PC-3 (cell line): ENCODE data around the gene TWSG1. TPM values are rescaled to one million over a fixed set of nuclear protein-coding genes. Genes with fewer than 3 reads are reported as not detected.

ENCODE experiments used
- ATAC-seq: fragments of 200-7000 bp; cut with Tn5 transposase; 2 replicates; pipeline ENCODE4 v1.9.1; 2020; ENCODE audit warnings: mild to moderate bottlenecking, moderate library complexity
- BruUV-seq: library from RNA; stranded (reverse); fragments of 400-500 nt; replicated peaks from 2 replicates; lab custom pipeline; 2021; lab: Mats Ljungman, UMichigan
- CTCF ChIA-PET: fragments of 300-600 bp; sonication (Branson Sonifier 250); formaldehyde crosslinking; loops from one replicate; lab custom pipeline; 2022; ENCODE audit warnings: antibody characterized with exemption; lab: Charles Lee
- POLR2A ChIA-PET: fragments of 300-600 bp; sonication (Branson Sonifier 250); formaldehyde crosslinking; loops from one replicate; lab custom pipeline; 2022; ENCODE audit warnings: antibody characterized with exemption; ENCODE audit not compliant: unreplicated experiment; lab: Charles Lee
- DNase-seq: peaks from one replicate; pipeline ENCODE4 v3.0.0-alpha.2; 2015
- H2AFZ ChIP-seq: fragments of 300-600 bp; sonication (generic); 2 replicates; pipeline ENCODE4 v1.6.0; 2016; ENCODE audit warnings: antibody characterized with exemption, low read length
- H3F3A ChIP-seq: fragments of 300-600 bp; sonication (generic); one replicate; pipeline ENCODE4 v1.6.0; 2017; ENCODE audit warnings: antibody characterized with exemption, low read length, control low read depth, mild to moderate bottlenecking; ENCODE audit not compliant: unreplicated experiment
- H3K27ac ChIP-seq: fragments of 300-600 bp; sonication (generic); 2 replicates; pipeline ENCODE4 v1.5.1; 2016; ENCODE audit warnings: mild to moderate bottlenecking, low read length
- H3K27me3 ChIP-seq: fragments of 300-600 bp; sonication (generic); 2 replicates; pipeline ENCODE4 v1.6.1; 2016; ENCODE audit warnings: low read length, mixed read lengths
- H3K36me3 ChIP-seq: fragments of 300-600 bp; sonication (generic); 2 replicates; pipeline ENCODE4 v1.6.1; 2016; ENCODE audit warnings: low read depth, mixed run types, low read length, mixed read lengths
- H3K4me1 ChIP-seq: fragments of 300-600 bp; sonication (generic); 2 replicates; pipeline ENCODE4 v1.5.1; 2016; ENCODE audit warnings: low read length; ENCODE audit not compliant: insufficient read depth
- H3K4me2 ChIP-seq: fragments of 300-600 bp; sonication (generic); 2 replicates; pipeline ENCODE4 v1.6.0; 2016; ENCODE audit warnings: low read length
- H3K4me3 ChIP-seq: fragments of 300-600 bp; sonication (generic); 2 replicates; pipeline ENCODE4 v1.5.1; 2016; ENCODE audit warnings: mild to moderate bottlenecking, low read length, mixed read lengths
- H3K79me2 ChIP-seq: fragments of 300-600 bp; sonication (generic); 2 replicates; pipeline ENCODE4 v1.6.1; 2017; ENCODE audit warnings: low read length, mixed read lengths
- H3K9ac ChIP-seq: fragments of 300-600 bp; sonication (generic); 2 replicates; pipeline ENCODE4 v1.6.0; 2016; ENCODE audit warnings: mild to moderate bottlenecking, low read length
- H3K9me2 ChIP-seq: fragments of 300-600 bp; sonication (generic); replicated peaks from 2 replicates; pipeline ENCODE4 v1.6.1; 2016; ENCODE audit warnings: mixed run types, low read length, mixed read lengths
- H3K9me3 ChIP-seq: fragments of 300-600 bp; sonication (generic); 2 replicates; pipeline ENCODE4 v1.6.1; 2016; ENCODE audit warnings: low read length, mixed read lengths
- H4K20me1 ChIP-seq: fragments of 300-600 bp; sonication (generic); 2 replicates; pipeline ENCODE4 v1.6.1; 2016; ENCODE audit warnings: low read length, mixed read lengths
- EZH2 ChIP-seq: fragments of 300-600 bp; sonication (generic); IDR thresholded peaks from one replicate; pipeline ENCODE4 v1.6.1; 2017; ENCODE audit warnings: antibody characterized with exemption, mild to moderate bottlenecking, low read length; ENCODE audit not compliant: unreplicated experiment
- EZH2phosphoT487 ChIP-seq: fragments of 300-600 bp; sonication (generic); IDR thresholded peaks from 2 replicates; pipeline ENCODE4 v1.6.1; 2018; ENCODE audit warnings: mild to moderate bottlenecking, antibody characterized with exemption, low read length, borderline replicate concordance
- intact Hi-C: fragments of 100-400 bp; cut with micrococcal nuclease; formaldehyde crosslinking; loops from 2 replicates; pipeline ENCODE4 v1.9.0; 2023
- total RNA-seq: library from RNA; depleted of rRNA; stranded (reverse); fragments of >200 nt; gene quantifications from 2 replicates; pipeline ENCODE4 v1.2.3, GENCODE V29; 2014
- TF ChIP-seq, protein P1 (sequence below): fragments of 300-600 bp; sonication (generic); conservative IDR thresholded peaks from 2 replicates; pipeline ENCODE4 v1.5.1; 2017; ENCODE audit warnings: antibody characterized with exemption, low read depth, mild to moderate bottlenecking, low read length

Gene TWSG1
- total RNA-seq, 1 experiment from 2014 or later, result 32.8 TPM

DNA sequence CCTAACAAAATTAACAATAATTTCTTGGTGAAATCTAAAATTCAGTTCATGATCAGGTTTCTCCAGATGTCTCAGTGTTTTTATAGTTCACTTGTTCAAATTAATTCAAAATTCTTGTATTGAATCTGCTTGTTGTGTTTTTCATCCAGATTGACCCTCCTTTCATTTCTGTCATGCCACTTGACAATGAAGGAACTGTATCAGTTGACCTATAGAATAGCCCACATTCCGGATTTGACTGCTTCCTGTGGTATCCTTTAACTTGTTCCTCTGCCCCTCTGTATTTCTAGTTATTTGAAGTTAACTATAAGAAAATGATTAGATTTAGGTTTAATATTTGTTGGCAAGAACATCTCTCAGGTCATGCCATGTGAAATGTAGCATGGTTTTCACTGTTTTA is 53.3 kb downstream of the TWSG1 start:
- no peak overlapping the region for H3K4me3 ChIP-seq
- TF ChIP-seq EZH2phosphoT487 (no peak), EZH2 (no peak)
- TF ChIP-seq, protein P1, sequence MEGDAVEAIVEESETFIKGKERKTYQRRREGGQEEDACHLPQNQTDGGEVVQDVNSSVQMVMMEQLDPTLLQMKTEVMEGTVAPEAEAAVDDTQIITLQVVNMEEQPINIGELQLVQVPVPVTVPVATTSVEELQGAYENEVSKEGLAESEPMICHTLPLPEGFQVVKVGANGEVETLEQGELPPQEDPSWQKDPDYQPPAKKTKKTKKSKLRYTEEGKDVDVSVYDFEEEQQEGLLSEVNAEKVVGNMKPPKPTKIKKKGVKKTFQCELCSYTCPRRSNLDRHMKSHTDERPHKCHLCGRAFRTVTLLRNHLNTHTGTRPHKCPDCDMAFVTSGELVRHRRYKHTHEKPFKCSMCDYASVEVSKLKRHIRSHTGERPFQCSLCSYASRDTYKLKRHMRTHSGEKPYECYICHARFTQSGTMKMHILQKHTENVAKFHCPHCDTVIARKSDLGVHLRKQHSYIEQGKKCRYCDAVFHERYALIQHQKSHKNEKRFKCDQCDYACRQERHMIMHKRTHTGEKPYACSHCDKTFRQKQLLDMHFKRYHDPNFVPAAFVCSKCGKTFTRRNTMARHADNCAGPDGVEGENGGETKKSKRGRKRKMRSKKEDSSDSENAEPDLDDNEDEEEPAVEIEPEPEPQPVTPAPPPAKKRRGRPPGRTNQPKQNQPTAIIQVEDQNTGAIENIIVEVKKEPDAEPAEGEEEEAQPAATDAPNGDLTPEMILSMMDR, result no peak
- no peak for DNase-seq
- no peak for ATAC-seq
- H3K27me3 ChIP-seq, result no peaks in the 10 kb centered on the region
- intact Hi-C loops, result no loop called here
- H3K79me2 ChIP-seq, result no peaks in the 10 kb centered on the region
- no peak overlapping the region for H3K9ac ChIP-seq
- peaks cover 10% of the 10 kb centered on the region; the same call in 1 of the 2 replicates for H3K4me1 ChIP-seq
- POLR2A ChIA-PET, result no interaction called here
- H3K9me3 ChIP-seq, result peaks cover 8% of the 10 kb centered on the region; the same call in 1 of the 2 replicates
- CTCF ChIA-PET, result no interaction called here
- no peaks in the 10 kb centered on the region for H4K20me1 ChIP-seq
- H3K9me2 ChIP-seq, result no peaks in the 10 kb centered on the region
- H3K36me3 ChIP-seq, result peaks cover 18% of the 10 kb centered on the region
- no peak overlapping the region for H2AFZ ChIP-seq
- H3K4me2 ChIP-seq, result no peak overlapping the region
- H3F3A ChIP-seq, result no peaks in the 10 kb centered on the region
- no TSS peak for BruUV-seq
- no peak overlapping the region for H3K27ac ChIP-seq

- Histone ChIP-seq H3K4me1 (peaks cover 10% of the 10 kb centered on the region; the same call in 1 of the 2 replicates), H3K4me2 (peak overlapping the region; percentile 37; the same call in 1 of the 2 replicates), H3K4me3 (no peak overlapping the region), H3K27ac (0 out of 2 replicates have a peak overlapping the region, but pooled peaks have one; percentile 4), H3K9ac (no peak overlapping the region), H4K20me1 (no peaks in the 10 kb centered on the region), H3F3A (no peaks in the 10 kb centered on the region), H3K9me2 (no peaks in the 10 kb centered on the region), H3K36me3 (peaks cover 18% of the 10 kb centered on the region), H3K27me3 (no peaks in the 10 kb centered on the region), H2AFZ (no peak overlapping the region), H3K79me2 (no peaks in the 10 kb centered on the region), H3K9me3 (peaks cover 8% of the 10 kb centered on the region; the same call in 1 of the 2 replicates)
- peak; percentile 91 for ATAC-seq
- intact Hi-C loops, result no loop called here
- TF ChIP-seq, protein P1, result no peak
- no TSS peak for BruUV-seq
- ChIA-PET POLR2A (no interaction called here), CTCF (no interaction called here)
- peak; percentile 37 for DNase-seq
These were observed 55.1 kb downstream of the TWSG1 start for GRCh38 chr18:9389706-9390105.

GRCh38 chr18:9392726-9393125 is 58.2 kb downstream of the TWSG1 start:
- no peaks in the 10 kb centered on the region for H3K9me2 ChIP-seq
- TF ChIP-seq EZH2phosphoT487 (no peak), EZH2 (no peak)
- TF ChIP-seq, protein P1, result peak; percentile 25; the same call in 1 of the 2 replicates
- peaks cover 10% of the 10 kb centered on the region; the same call in 1 of the 2 replicates for H3K4me1 ChIP-seq
- CTCF ChIA-PET, result interaction anchor here (0.6 kb wide), 1 partner anchor 58 kb away, joined by 3 read pairs; the partner anchor contains the start of gene TWSG1
- H4K20me1 ChIP-seq, result no peaks in the 10 kb centered on the region
- H3K79me2 ChIP-seq, result no peaks in the 10 kb centered on the region
- no peaks in the 10 kb centered on the region for H3F3A ChIP-seq
- no peaks in the 10 kb centered on the region for H3K27me3 ChIP-seq
- DNase-seq, result no peak
- H3K9ac ChIP-seq, result no peak overlapping the region
- peaks cover 22% of the 10 kb centered on the region for H3K36me3 ChIP-seq
- no peak for ATAC-seq
- intact Hi-C loops, result no loop called here
- no peak overlapping the region for H3K27ac ChIP-seq
- H2AFZ ChIP-seq, result no peak overlapping the region
- H3K4me2 ChIP-seq, result no peak overlapping the region
- peaks cover 8% of the 10 kb centered on the region; the same call in 1 of the 2 replicates for H3K9me3 ChIP-seq
- no TSS peak for BruUV-seq
- no peak overlapping the region for H3K4me3 ChIP-seq
- POLR2A ChIA-PET, result no interaction called here
